CD4-positive, alpha-beta T cell treated with Interleukin-10 for 1 hour (primary cell): ENCODE results near the gene STK11IP.

Experiments
- DNase-seq: peaks from one replicate; pipeline ENCODE4 v3.0.0-alpha.2; 2020

Gene STK11IP

DNA sequence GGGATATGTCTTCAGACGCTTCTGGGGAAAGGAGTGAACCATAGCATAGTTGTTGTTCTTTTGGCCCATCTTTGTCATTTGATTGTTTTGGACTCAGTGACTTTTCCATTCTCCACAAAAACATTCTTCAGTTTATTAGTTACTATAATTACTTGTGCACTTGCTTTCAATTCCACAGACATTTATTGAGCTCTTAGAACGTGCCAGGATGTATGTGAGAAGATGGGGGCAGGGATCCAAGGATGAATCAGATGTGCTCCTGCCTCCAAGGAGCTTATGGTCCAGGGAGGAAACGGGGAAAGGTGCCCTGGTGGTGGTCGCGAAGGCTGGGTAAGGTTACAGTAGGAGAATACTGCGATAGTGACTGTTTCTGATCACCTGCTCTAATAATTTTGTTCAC, 22.9 kb downstream of the STK11IP start:
- DNase-seq = no peak

DNA sequence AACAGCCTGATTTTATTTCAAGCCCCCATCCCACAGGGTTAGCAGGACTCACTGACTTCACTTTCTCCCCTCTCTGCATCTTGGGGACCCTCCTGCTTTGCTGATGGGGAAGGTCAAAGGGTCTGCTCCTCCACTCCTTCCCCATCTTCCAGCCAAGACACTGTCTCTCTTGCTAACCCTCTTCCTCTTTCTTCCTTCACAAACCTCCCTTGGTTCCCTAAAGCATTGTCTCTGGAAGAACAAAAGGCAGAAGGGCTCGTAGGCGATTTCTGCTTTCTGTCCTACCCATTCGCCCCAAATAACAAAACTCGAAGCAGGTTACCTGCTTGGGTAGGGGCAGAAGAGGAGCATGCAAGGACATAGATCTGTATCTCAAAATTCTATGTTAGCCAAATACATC, 24.3 kb downstream of the STK11IP start:
- no peak for DNase-seq

DNA sequence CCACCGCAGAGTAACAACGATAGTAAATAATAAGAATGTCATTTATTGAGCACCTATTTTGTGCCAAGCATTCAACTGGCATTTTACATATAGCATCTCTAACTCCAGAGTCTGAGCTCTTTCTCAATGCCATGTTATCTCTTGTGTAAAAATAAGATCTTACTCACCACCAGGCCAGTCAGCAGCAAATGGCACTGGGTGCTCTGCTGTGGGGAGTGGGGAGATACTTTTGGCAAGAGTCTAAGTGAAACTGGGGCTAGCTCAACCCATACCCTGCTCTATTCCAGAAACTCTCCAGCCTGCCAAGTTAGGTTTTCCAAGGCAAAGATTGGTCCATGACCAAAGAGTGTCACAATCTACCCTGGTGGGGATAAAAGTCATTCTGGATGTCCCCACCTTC, 24.8 kb downstream of the STK11IP start:
- DNase-seq = no peak

DNA sequence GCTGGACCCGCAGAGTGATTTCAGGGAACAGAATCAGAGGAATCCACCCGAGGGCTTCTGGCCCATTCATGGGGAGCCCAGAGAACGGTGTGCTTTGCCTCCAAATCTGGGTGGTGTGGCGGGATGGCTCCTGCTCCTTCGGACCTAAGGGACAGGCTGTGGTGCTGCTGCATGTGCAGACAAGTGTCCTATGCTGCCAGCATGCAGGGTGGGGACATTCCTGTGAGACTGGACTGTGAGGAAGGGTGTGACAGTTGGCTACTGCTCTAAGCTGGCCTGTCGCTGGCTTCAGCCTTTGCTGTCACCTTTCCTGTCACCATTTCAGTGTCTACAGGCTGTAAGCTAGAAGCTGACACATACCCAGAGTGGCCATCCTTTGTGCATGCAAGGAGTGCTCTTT, 26.9 kb downstream of the STK11IP start:
- no peak for DNase-seq

DNA sequence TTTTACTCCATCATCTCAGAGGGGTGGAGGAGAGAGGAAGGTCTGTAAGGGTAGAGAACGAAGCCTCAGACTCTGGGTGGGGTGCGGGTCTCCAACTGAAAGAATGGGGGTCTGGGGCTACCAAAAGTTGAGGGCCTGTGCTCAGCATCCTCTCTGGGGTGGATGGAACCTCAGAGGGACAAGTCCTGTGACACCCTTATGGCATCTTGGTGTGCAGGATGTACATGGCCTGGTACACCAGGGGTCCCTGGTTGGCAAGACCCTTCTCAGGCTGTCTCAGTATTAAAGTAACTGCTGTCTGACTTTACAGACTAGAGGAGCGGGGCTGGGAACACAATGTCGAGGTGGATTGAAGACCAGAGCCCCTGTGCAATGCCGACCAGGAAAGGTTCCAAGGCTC, 27.5 kb downstream of the STK11IP start:
- no peak for DNase-seq

DNA sequence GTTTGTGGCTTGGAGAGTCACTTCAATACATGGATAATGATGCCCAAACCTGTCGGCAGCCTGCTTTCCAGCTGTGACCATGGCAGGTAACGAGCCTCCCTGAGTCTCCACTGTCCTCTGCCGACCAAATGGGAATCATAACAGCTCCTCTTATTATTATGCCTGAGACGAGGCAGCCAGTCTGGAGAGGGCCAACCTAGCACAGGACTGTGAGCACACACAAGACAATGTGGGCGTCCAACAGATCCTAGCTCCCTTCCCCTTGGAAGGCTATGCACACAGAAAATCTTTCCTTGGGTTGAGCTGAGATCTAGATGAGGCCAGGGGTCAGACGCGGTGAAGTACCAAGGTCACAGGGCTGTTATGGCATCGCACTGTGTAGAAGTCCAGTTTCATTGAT, 28.9 kb downstream of the STK11IP start:
- no peak for DNase-seq

GRCh38 chr2:219627103-219628100, 29.7 kb downstream of the STK11IP start, which contains the start of gene SLC4A3:
TSS of gene SLC4A3 (plus strand) at chr2:219627630. CDS start at chr2:219627993, 363 bp downstream.
- no peak for DNase-seq

- DNase-seq = no peak
These were observed 30.8 kb downstream of the STK11IP start for GRCh38 chr2:219628235-219628985.

GRCh38 chr2:219628986-219629901, 31.6 kb downstream of the STK11IP start:
- no peak for DNase-seq

- DNase-seq = no peak
These were observed 32.5 kb downstream of the STK11IP start for GRCh38 chr2:219629976-219630695.

GRCh38 chr2:219630770-219631405, 33.2 kb downstream of the STK11IP start:
- DNase-seq = no peak

DNA sequence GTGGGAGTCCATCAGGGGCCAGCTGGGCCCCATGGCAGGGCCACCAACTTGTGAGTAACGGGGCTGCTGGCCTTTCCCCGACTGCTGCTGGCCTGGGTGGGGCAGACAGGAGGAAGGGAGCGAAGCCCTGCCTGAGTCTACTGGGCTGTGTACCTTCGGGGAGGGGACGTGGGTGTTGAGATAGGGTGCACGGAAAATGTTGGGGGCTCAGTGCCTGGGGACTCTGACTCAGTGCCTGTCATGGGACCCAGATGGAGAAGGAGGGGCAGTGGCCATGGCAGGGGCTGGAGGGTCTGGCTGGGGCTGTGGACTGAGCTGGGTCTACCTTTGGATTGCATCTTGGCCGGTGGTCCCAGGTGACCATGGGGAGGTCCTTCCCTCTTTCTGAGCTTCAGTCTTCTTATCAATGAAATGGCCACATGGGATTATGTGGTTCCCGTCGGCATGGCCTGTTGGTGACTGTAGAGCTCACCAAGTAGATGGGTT, 33.8 kb downstream of the STK11IP start:
- no peak for DNase-seq

GRCh38 chr2:219631904-219632759, 34.5 kb downstream of the STK11IP start:
- no peak for DNase-seq

DNA sequence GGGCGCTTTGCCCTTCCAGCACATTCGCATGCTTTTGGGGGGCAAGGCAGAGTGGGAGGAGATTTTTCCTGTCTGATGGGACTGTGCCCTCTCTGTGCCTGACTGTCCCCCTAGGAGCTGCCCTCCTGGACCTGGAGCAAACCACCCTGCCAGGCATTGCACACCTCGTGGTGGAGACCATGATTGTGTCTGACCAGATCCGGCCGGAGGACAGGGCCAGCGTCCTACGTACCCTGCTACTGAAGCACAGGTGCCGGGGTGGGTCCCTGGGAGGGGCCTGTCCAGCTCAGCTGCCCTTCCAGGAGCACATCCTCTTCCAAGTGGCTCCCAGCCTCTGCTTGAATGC, 35.1 kb downstream of the STK11IP start:
- DNase-seq = no peak

DNA sequence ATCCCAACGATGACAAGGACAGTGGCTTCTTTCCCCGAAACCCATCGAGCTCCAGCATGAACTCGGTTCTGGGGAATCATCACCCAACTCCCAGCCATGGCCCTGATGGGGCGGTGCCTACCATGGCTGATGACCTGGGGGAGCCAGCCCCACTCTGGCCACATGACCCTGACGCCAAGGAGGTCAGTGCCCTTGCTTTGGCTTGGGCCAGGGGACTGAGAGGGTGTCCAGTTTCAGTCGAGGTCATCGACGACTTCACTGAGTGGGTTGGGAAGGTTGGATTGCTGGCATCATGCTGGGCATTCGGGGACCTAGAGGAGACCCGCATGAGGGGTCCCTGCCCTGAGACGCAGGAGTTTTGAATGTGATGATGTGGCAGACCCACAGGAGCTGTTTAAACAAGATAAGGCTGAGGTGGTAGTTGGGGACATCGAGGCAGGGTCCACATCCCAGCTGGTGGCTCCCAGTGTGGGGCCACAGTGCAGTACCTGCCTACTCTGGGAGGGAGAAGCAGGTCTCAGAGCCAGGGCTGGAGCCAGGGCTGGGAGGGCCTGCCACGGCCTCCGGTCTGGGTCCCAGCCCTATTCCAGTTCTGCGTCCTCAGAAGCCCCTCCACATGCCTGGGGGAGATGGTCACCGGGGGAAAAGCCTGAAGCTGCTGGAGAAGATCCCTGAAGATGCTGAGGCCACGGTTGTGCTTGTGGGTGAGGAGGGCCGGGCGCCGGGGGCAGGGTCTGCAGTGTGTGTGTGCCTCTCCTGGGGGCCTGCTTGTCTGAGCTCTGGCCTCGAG, 35.8 kb downstream of the STK11IP start:
- DNase-seq = no peak

DNA sequence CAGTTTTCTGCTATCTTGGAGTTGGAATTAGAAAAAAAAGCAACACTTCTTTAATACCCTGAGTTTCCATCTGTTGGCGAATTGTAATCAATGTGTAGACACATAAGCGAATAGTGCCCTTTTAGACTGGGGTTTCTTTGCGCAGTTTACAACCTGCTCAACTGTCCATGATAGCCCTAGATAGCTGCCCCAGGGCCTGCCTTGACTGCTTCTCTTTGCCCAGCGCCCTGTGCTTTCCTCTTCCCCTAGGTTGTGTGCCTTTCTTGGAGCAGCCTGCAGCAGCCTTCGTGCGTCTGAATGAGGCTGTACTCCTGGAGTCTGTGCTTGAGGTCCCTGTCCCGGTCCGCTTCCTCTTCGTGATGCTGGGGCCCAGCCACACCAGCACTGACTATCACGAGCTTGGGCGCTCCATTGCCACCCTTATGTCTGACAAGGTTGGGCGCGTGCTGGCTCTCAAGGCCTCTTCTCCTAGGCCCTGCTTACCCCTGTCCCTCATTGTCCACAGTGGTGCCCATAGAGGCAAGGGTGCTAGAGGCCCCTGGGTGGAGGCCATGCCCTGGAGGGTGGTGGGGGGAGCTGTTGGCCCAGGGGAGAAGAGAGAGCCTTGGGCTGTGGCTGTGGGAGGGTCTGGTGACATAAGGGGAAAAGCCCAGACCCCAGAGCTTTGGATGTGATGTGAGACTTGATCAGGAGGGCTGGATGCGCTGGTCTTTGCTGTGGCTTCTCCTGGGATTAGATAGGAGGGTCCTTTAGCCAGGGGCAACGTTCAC, 36.7 kb downstream of the STK11IP start:
- no peak for DNase-seq

GRCh38 chr2:219634951-219635751, 37.5 kb downstream of the STK11IP start:
- DNase-seq = no peak
